Osteocyte (in vitro differentiated cells): ENCODE results near the gene ZFP36L1. TPM values are rescaled to one million over a fixed set of nuclear protein-coding genes. Genes with fewer than 3 reads are reported as not detected.

ENCODE experiments used
- DNase-seq: peaks from one replicate; pipeline ENCODE4 v3.0.0; 2021; ENCODE audit warnings: mixed read lengths; ENCODE audit not compliant: unreplicated experiment; ENCODE audit errors: extremely low spot score
- H3K27ac Mint-ChIP-seq: one replicate; pipeline ENCODE4 v1.8.0; 2021; ENCODE audit warnings: mild to moderate bottlenecking, mixed read lengths; ENCODE audit not compliant: unreplicated experiment
- H3K27me3 Mint-ChIP-seq: one replicate; pipeline ENCODE4 v1.8.0; 2021; ENCODE audit warnings: mixed read lengths; ENCODE audit not compliant: unreplicated experiment
- H3K36me3 Mint-ChIP-seq: one replicate; pipeline ENCODE4 v1.8.0; 2021; ENCODE audit warnings: mixed read lengths; ENCODE audit not compliant: unreplicated experiment
- H3K4me1 Mint-ChIP-seq: one replicate; pipeline ENCODE4 v1.8.0; 2021; ENCODE audit warnings: mixed read lengths; ENCODE audit not compliant: unreplicated experiment
- H3K4me3 Mint-ChIP-seq: one replicate; pipeline ENCODE4 v1.8.0; 2021; ENCODE audit warnings: mild to moderate bottlenecking, moderate library complexity, mixed read lengths; ENCODE audit not compliant: unreplicated experiment
- H3K9me3 Mint-ChIP-seq: one replicate; pipeline ENCODE4 v1.8.0; 2021; ENCODE audit warnings: mixed read lengths; ENCODE audit not compliant: unreplicated experiment
- CTCF ChIP-seq: fragments of 200-600 bp; sonication (generic); IDR thresholded peaks from 2 replicates; pipeline ENCODE4 v1.5.0; 2021; ENCODE audit warnings: antibody characterized with exemption, mild to moderate bottlenecking, moderate library complexity
- total RNA-seq: library from RNA; stranded (reverse); gene quantifications from 2 replicates; pipeline ENCODE4 v1.2.1, GENCODE V29; 2021

Gene ZFP36L1
- total RNA-seq, 1 donor from 2014 or later: 352 TPM

DNA sequence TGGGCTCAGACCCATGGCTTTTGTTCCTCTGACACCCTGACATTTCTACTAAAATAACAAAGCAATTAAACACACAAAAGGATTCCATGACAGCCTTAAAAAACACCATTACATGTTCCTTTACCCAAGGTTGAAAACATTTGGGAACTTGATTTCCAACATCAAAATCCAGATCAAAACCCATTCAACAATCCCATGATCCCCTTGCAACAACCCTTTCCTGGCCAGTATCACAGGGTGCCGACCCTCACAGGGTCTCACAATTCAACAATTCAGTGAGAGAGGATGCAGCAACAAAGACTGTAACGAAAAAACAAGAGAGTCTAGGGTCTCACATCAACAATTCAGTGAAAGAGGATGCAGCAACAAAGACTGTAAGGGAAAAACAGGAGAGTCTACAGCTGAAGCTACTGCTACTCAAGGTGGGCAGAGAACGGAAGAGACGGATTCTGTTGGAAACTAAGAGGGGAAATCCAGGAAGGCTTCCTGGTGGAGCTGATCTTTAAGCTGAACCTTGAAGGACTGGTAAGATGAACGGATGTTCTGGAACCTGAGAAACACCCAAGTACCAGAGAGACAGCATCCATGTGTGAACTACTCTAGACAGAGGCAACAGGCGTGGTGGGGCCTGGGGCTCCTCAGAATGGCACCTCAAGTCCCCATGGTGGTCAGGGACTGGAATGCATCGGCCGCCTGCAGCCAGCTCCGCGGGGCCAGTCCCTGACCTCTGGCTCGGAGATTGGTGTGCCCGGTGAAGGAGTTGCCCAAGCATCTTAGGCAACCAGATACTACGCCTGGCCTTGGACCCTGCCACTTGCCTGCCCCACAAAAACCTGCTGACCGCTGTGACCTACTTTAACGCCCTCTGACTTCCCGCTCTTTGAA is 22.7 kb upstream of the ZFP36L1 start:
- Mint-ChIP-seq H3K36me3 (no peaks in the 10 kb centered on the region), H3K27me3 (no peaks in the 10 kb centered on the region), H3K4me3 (peak overlapping the region; percentile 36), H3K4me1 (peaks cover 60% of the 10 kb centered on the region), H3K9me3 (no peaks in the 10 kb centered on the region), H3K27ac (peak overlapping the region; percentile 95)
- DNase-seq: no peak
- TF ChIP-seq CTCF: no peak

- no peaks in the 10 kb centered on the region for H3K27me3 Mint-ChIP-seq
- no peak for TF ChIP-seq CTCF
- no peaks in the 10 kb centered on the region for H3K36me3 Mint-ChIP-seq
- H3K9me3 Mint-ChIP-seq: no peaks in the 10 kb centered on the region
- peaks cover 62% of the 10 kb centered on the region for H3K4me1 Mint-ChIP-seq
- H3K4me3 Mint-ChIP-seq: peak overlapping the region; percentile 36
- peak overlapping the region; percentile 95 for H3K27ac Mint-ChIP-seq
- DNase-seq: no peak
These were observed 21.9 kb upstream of the ZFP36L1 start for GRCh38 chr14:68814539-68815297.

DNA sequence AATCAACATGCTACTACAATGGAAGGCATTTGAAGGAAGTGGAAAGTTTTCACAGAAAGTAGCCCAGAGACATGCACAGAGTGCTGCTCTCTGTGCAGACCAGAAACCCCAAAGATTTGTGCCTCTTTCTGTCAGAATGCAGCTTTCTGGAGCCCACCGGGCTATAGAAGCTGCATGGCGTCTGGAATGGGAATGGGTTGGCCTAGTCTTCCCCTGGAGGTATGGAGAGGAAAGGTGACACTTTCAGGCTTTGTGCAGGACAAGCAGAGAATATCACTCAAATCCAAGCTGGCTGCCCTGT is 21.3 kb upstream of the ZFP36L1 start:
- Mint-ChIP-seq H3K27ac (peak overlapping the region; percentile 95), H3K9me3 (no peaks in the 10 kb centered on the region), H3K4me3 (peak overlapping the region; percentile 36), H3K36me3 (no peaks in the 10 kb centered on the region), H3K4me1 (peaks cover 62% of the 10 kb centered on the region), H3K27me3 (no peaks in the 10 kb centered on the region)
- TF ChIP-seq CTCF: no peak
- no peak for DNase-seq

DNA sequence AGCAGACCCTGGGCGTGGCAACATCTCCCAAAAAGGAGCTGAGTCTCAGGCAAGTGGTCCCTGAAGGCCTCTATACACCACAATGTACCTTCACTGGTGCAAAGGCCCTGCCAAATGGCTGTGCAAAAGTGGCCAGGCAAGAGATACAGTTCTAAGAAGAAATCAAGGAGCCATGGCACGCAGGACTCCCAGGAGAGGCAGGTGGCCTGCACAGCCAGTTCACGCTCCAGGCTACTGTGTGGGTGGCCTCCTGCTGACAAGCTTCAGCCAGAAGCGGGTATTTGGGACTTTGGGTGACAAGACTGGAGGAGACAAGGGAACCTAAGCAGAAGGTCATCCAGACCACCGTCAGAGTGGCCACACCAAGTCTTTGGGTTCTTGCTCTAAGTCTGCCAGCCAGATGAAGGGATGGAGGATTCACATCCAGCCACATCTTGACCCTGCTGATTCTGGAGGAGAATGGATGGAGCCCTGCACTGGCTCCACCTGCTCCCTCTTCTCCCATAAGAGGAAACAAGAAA is 20.5 kb upstream of the ZFP36L1 start:
- H3K4me1 Mint-ChIP-seq: peaks cover 69% of the 10 kb centered on the region
- no peak overlapping the region for H3K4me3 Mint-ChIP-seq
- H3K9me3 Mint-ChIP-seq: no peaks in the 10 kb centered on the region
- no peak for TF ChIP-seq CTCF
- DNase-seq: no peak
- no peaks in the 10 kb centered on the region for H3K36me3 Mint-ChIP-seq
- H3K27me3 Mint-ChIP-seq: no peaks in the 10 kb centered on the region
- peak overlapping the region; percentile 95 for H3K27ac Mint-ChIP-seq

DNA sequence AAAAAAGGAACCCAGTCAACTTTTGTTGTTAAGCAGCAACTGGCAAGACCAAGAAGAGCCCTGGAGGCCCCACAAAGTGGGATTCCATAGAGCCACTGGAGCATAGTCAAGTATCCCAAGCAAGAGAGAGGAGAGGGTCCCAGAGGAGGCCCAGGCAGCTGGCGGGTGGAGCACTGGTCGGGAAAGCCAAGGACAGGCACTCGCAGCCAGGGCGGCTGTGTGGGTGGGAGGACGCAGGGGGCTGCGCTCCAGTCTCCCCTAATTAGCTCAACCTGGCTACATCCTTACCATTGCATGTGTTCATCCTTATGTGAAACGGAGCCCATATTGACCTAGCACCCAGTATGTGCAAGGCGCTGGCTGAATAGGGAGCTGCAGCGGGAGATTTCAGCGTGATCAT is 18.3 kb upstream of the ZFP36L1 start:
- H3K36me3 Mint-ChIP-seq: no peaks in the 10 kb centered on the region
- no peak for TF ChIP-seq CTCF
- no peak overlapping the region for H3K27ac Mint-ChIP-seq
- no peak for DNase-seq
- H3K27me3 Mint-ChIP-seq: no peaks in the 10 kb centered on the region
- no peak overlapping the region for H3K4me3 Mint-ChIP-seq
- peaks cover 83% of the 10 kb centered on the region for H3K4me1 Mint-ChIP-seq
- H3K9me3 Mint-ChIP-seq: no peaks in the 10 kb centered on the region
